HepG2 (cell line): ENCODE measurements around the gene LRPAP1. TPM values are rescaled to one million over a fixed set of nuclear protein-coding genes. Genes with fewer than 3 reads are reported as not detected.
"Not testable (repeated sequence)": the region's sequence is repeated elsewhere in the genome, so short reads cannot be mapped to it uniquely, and the experiment has no call there.

Experiments
- ATAC-seq: fragments of 200-7000 bp; cut with Tn5 transposase; 3 replicates; pipeline ENCODE4 v1.9.1; 2020; ENCODE audit warnings: mild to moderate bottlenecking, moderate library complexity
- BruUV-seq: library from RNA; stranded (reverse); fragments of 400-500 nt; replicated peaks from 2 replicates; lab custom pipeline; 2021; lab: Mats Ljungman, UMichigan
- CTCF ChIA-PET: fragments of 300-600 bp; formaldehyde crosslinking; extraction: SDS; loops from one replicate; lab custom pipeline; 2021; ENCODE audit warnings: low total read pairs, inconsistent platforms, low intra/inter-chr PET ratio; lab: Yijun Ruan, JAX
- POLR2A ChIA-PET: fragments of 350-600 bp; sonication (Branson Sonifier 250); formaldehyde crosslinking; loops from one replicate; lab custom pipeline; 2020; ENCODE audit warnings: antibody characterized with exemption, inconsistent platforms; lab: Yijun Ruan, JAX
- DNase-seq: peaks from one replicate; pipeline ENCODE4 v3.0.0-alpha.2; 2015; ENCODE audit warnings: low spot score
- FAIRE-seq: peaks from 3 replicates; lab custom pipeline; 2011; peaks lifted over from hg19 to GRCh38; lab: Jason Lieb, UNC
- H2AFZ ChIP-seq: one replicate; pipeline ENCODE4 v1.6.1; 2011; ENCODE audit warnings: low read length, inconsistent platforms
- H3K27ac ChIP-seq: fragments of 300-600 bp; 3 replicates; pipeline ENCODE4 v1.8.0; 2011; ENCODE audit warnings: mixed run types, mild to moderate bottlenecking, mixed read lengths, low read length, inconsistent platforms; ENCODE audit not compliant: insufficient read depth; ENCODE audit errors: extremely low read length
- H3K27me3 ChIP-seq, 2 experiments: fragments of 200-600 bp in 1 of 2; 2 replicates in 1 of 2; 3 replicates in 1 of 2; pipeline versions ENCODE4 v1.6.0 to v1.8.0; 2011; ENCODE audit warnings: low read length in 2 of 2, mild to moderate bottlenecking in 2 of 2, moderate library complexity in 2 of 2, inconsistent platforms in 1 of 2; ENCODE audit not compliant: insufficient read depth in 2 of 2, control insufficient read depth in 1 of 2
- H3K36me3 ChIP-seq, 2 experiments: fragments of 200-600 bp in 1 of 2; replicated peaks in 1 of 2; 2 replicates in 1 of 2; 3 replicates in 1 of 2; pipeline versions ENCODE4 v1.5.1 to v1.8.0; 2011; ENCODE audit warnings: low read length in 2 of 2, inconsistent platforms in 1 of 2; ENCODE audit not compliant: insufficient read depth in 2 of 2, control insufficient read depth in 1 of 2
- H3K4me1 ChIP-seq: 2 replicates; pipeline ENCODE4 v1.5.1; 2012; ENCODE audit warnings: low read length, inconsistent platforms; ENCODE audit not compliant: insufficient read depth
- H3K4me2 ChIP-seq: 2 replicates; pipeline ENCODE4 v1.6.0; 2011; ENCODE audit warnings: low read depth, low read length, inconsistent platforms
- H3K4me3 ChIP-seq, 3 experiments: fragments of 200-600 bp in 1 of 3; sonication (generic), shearing (Covaris generic) in 1 of 3; replicated peaks in 1 of 3; 2 replicates each; pipeline ENCODE4 v1.5.1; 2011 to 2016; ENCODE audit warnings: low read length in 3 of 3, inconsistent platforms in 2 of 3, low read depth in 2 of 3, mild to moderate bottlenecking in 2 of 3, control low read depth in 1 of 3, mixed read lengths in 1 of 3; ENCODE audit not compliant: insufficient read depth in 1 of 3
- H3K79me2 ChIP-seq: one replicate; pipeline ENCODE4 v1.6.1; 2011; ENCODE audit warnings: low read length, inconsistent platforms; ENCODE audit not compliant: insufficient read depth
- H3K9ac ChIP-seq: 2 replicates; pipeline ENCODE4 v1.6.0; 2011; ENCODE audit warnings: mild to moderate bottlenecking, low read depth, low read length, inconsistent platforms; ENCODE audit not compliant: insufficient read depth
- H3K9me3 ChIP-seq: 2 replicates; pipeline ENCODE4 v1.5.1; 2012; ENCODE audit warnings: mild to moderate bottlenecking, low read length
- H4K20me1 ChIP-seq: 2 replicates; pipeline ENCODE4 v1.6.0; 2011; ENCODE audit warnings: inconsistent platforms, mild to moderate bottlenecking, low read length, moderate library complexity; ENCODE audit not compliant: insufficient read depth
- AGO2 ChIP-seq: fragments of 200-400 bp; formaldehyde crosslinking; optimal IDR thresholded peaks from 2 replicates; pipeline ENCODE3; 2017; ENCODE audit warnings: mild to moderate bottlenecking, low read depth, low read length, moderate library complexity
- CENPT ChIP-seq: sonication (generic); formaldehyde crosslinking; IDR thresholded peaks from 2 replicates; pipeline ENCODE4 v1.8.0; 2022; ENCODE audit warnings: low read depth, mild to moderate bottlenecking, moderate library complexity, missing genetic modification reagents
- SAP130 ChIP-seq: IDR thresholded peaks from 2 replicates; pipeline ENCODE4 v1.6.1; 2016; ENCODE audit warnings: low read depth
- ZFP41 ChIP-seq: sonication (generic); formaldehyde crosslinking; IDR thresholded peaks from 2 replicates; pipeline ENCODE4 v1.4.0; 2020; ENCODE audit warnings: mild to moderate bottlenecking, missing genetic modification reagents, borderline replicate concordance
- ZNF20 ChIP-seq: sonication (generic); formaldehyde crosslinking; IDR thresholded peaks from 2 replicates; pipeline ENCODE4 v1.4.0; 2020; ENCODE audit warnings: mild to moderate bottlenecking, moderate library complexity, missing genetic modification reagents
- ZNF572 ChIP-seq: sonication (generic); formaldehyde crosslinking; IDR thresholded peaks from 2 replicates; pipeline ENCODE4 v1.5.1; 2020; ENCODE audit warnings: mild to moderate bottlenecking, missing genetic modification reagents
- WGBS: methylation state at CpG from one replicate; pipeline ENCODE4 v1.1.6; 2017; ENCODE audit warnings: low lambda C conversion rate; 5-methylcytosine and 5-hydroxymethylcytosine counted together
- in situ Hi-C: cut with HindIII; loops from 2 replicates; pipeline ENCODE4 v1.10.0; 2017; ENCODE audit warnings: low pct_unique_long_range_greater_than_20kb; ENCODE audit not compliant: extremely low pct_ligation_motif_present
- intact Hi-C: fragments of 100-400 bp; cut with micrococcal nuclease; formaldehyde crosslinking; loops from one replicate; pipeline ENCODE4 v1.10.0; 2022; ENCODE audit not compliant: unreplicated experiment
- polyA plus RNA-seq, 8 experiments: library from polyadenylated mRNA; depleted of rRNA in 3 of 8; stranded (reverse) in 7 of 8; unstranded in 1 of 8; fragments of >200 nt; fragmentation: Illumina TruSeq in 4 of 8; extraction: Trizol in 4 of 8; gene quantifications; 2 replicates each; pipeline versions ENCODE4 v1.2.1 to v1.2.3, GENCODE V29; 2011 to 2016; ENCODE audit warnings: low read depth in 4 of 8, missing spikeins in 1 of 8, mixed read lengths in 1 of 8; ENCODE audit not compliant: insufficient read depth in 1 of 8
- total RNA-seq, 5 experiments: library from RNA; depleted of rRNA; stranded (reverse); fragments of >200 nt; fragmentation: Illumina TruSeq; extraction: Trizol; gene quantifications; 2 replicates each; pipeline ENCODE4 v1.2.3, GENCODE V29; 2016; ENCODE audit warnings: low read depth in 1 of 5

Gene LRPAP1
- total and polyA plus RNA-seq, 2 of the 13 experiments (the other 11 are each of a cell fraction or from before 2014, with no cell fraction given), result 153 to 191 TPM

- H3K9ac ChIP-seq, H4K20me1 ChIP-seq, H3K9me3 ChIP-seq, H2AFZ ChIP-seq, H3K79me2 ChIP-seq, ATAC-seq, in situ Hi-C loops, H3K4me1 ChIP-seq, DNase-seq, BruUV-seq, H3K27ac ChIP-seq, H3K4me3 ChIP-seq, FAIRE-seq, intact Hi-C loops, POLR2A ChIA-PET, CTCF ChIA-PET, H3K4me2 ChIP-seq, H3K27me3 ChIP-seq: not testable (repeated sequence)
- peaks cover 16 to 59% of the 10 kb centered on the region in 2 experiments for H3K36me3 ChIP-seq
- 100% methylated on average over 8 of the region's 27 CpGs for WGBS
- TF ChIP-seq AGO2, result peak; percentile 20
These were observed 20.6 kb downstream of the LRPAP1 start for GRCh38 chr4:3511601-3512000.

DNA sequence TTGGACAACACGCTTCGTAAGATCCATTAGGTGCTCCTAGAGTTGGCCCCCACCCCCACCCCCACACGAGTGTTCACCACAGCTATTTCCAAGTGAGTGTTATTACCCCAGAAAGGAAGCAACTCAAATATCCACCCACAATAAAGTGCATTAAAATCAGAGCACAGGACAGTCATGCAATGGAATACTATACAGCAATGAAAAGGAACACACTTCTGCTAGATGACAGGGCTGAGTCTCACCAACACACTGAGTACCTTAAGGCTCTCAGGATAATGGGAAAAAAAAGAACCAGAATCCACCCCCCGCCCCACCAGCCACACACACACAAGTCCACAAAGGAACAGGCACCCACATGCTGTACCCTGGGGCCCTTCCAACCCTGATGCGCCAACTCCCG is 21.0 kb downstream of the LRPAP1 start:
- ATAC-seq (no peak), FAIRE-seq (no peak), DNase-seq (no peak)
- Histone ChIP-seq H2AFZ (no peak overlapping the region), H3K36me3 (peaks cover 13 to 56% of the 10 kb centered on the region in 2 experiments; a peak in 4 of 5 replicates), H4K20me1 (no peaks in the 10 kb centered on the region), H3K9me3 (no peaks in the 10 kb centered on the region), H3K4me2 (no peak overlapping the region), H3K79me2 (no peaks in the 10 kb centered on the region), H3K27ac (no peak overlapping the region), H3K9ac (no peak overlapping the region), H3K27me3 (no peaks in the 10 kb centered on the region), H3K4me1 (no peaks in the 10 kb centered on the region), H3K4me3 (no peak overlapping the region)
- no TSS peak for BruUV-seq
- in situ Hi-C loops (no loop called here), intact Hi-C loops (no loop called here)
- 95% methylated on average over 6 of the region's 6 CpGs for WGBS
- ChIA-PET CTCF (no interaction called here), POLR2A (no interaction called here)
- TF ChIP-seq ZNF572 (CRISPR knock-in tag) (no peak), ZNF20 (CRISPR knock-in tag) (no peak), SAP130 (CRISPR knock-in tag) (no peak), ZFP41 (CRISPR knock-in tag) (no peak), CENPT (CRISPR knock-in tag) (no peak)
